Neutrophil (primary cell): ENCODE results near the gene QSOX2.

Experiments
- H3K27ac ChIP-seq: fragments of 200-600 bp; sonication (generic); 2 replicates; pipeline ENCODE4 v1.5.1; 2016; ENCODE audit warnings: mild to moderate bottlenecking, moderate library complexity
- H3K27me3 ChIP-seq: fragments of 200-600 bp; sonication (generic); 2 replicates; pipeline ENCODE4 v1.6.0; 2016; ENCODE audit warnings: mild to moderate bottlenecking
- H3K36me3 ChIP-seq: fragments of 200-600 bp; sonication (generic); 2 replicates; pipeline ENCODE4 v1.5.1; 2017
- H3K4me1 ChIP-seq, 2 experiments: fragments of 200-600 bp in 1 of 2; sonication (generic) in 1 of 2; 1 replicate in 1 of 2; 2 replicates in 1 of 2; pipeline versions ENCODE4 v1.5.1 to v1.6.1; 2013 to 2016; ENCODE audit warnings: low read depth in 1 of 2, low read length in 1 of 2, mild to moderate bottlenecking in 1 of 2, moderate library complexity in 1 of 2; ENCODE audit not compliant: control insufficient read depth in 1 of 2, insufficient read depth in 1 of 2
- H3K4me3 ChIP-seq, 2 experiments: fragments of 200-600 bp in 1 of 2; sonication (generic) in 1 of 2; 1 replicate in 1 of 2; 2 replicates in 1 of 2; pipeline ENCODE4 v1.5.1; 2013 to 2016; ENCODE audit warnings: low read depth in 1 of 2, low read length in 1 of 2, mild to moderate bottlenecking in 1 of 2, moderate library complexity in 1 of 2
- H3K9me3 ChIP-seq: fragments of 200-600 bp; sonication (generic); 2 replicates; pipeline ENCODE4 v1.5.1; 2016
- TF ChIP-seq, protein P1 (sequence below): fragments of 200-600 bp; sonication (generic); IDR thresholded peaks from 2 replicates; pipeline ENCODE4 v1.5.1; 2016; ENCODE audit warnings: antibody characterized with exemption

Gene QSOX2

DNA sequence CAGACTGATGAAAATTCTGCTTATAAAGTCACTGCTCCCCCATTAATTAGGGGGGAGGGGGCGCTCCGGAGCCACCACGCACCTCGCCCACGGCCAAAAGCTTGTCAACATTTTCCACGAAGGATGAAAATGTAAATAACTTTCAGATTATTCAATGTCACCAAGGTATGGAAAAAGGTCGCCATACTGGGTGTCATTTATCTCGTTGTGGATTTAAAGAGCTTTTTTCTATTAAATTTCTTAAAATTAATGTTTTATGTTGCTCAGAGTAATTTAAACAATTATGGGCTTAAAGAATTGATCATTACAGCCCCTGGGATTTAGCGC, 53.7 kb downstream of the QSOX2 start:
- no peak overlapping the region for H3K4me3 ChIP-seq
- TF ChIP-seq, protein P1, sequence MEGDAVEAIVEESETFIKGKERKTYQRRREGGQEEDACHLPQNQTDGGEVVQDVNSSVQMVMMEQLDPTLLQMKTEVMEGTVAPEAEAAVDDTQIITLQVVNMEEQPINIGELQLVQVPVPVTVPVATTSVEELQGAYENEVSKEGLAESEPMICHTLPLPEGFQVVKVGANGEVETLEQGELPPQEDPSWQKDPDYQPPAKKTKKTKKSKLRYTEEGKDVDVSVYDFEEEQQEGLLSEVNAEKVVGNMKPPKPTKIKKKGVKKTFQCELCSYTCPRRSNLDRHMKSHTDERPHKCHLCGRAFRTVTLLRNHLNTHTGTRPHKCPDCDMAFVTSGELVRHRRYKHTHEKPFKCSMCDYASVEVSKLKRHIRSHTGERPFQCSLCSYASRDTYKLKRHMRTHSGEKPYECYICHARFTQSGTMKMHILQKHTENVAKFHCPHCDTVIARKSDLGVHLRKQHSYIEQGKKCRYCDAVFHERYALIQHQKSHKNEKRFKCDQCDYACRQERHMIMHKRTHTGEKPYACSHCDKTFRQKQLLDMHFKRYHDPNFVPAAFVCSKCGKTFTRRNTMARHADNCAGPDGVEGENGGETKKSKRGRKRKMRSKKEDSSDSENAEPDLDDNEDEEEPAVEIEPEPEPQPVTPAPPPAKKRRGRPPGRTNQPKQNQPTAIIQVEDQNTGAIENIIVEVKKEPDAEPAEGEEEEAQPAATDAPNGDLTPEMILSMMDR, result no peak
- H3K27me3 ChIP-seq, result peaks cover 100% of the 10 kb centered on the region
- H3K27ac ChIP-seq, result no peak overlapping the region
- no peaks in the 10 kb centered on the region for H3K36me3 ChIP-seq
- H3K9me3 ChIP-seq, result no peaks in the 10 kb centered on the region
- H3K4me1 ChIP-seq, result no peaks in the 10 kb centered on the region

DNA sequence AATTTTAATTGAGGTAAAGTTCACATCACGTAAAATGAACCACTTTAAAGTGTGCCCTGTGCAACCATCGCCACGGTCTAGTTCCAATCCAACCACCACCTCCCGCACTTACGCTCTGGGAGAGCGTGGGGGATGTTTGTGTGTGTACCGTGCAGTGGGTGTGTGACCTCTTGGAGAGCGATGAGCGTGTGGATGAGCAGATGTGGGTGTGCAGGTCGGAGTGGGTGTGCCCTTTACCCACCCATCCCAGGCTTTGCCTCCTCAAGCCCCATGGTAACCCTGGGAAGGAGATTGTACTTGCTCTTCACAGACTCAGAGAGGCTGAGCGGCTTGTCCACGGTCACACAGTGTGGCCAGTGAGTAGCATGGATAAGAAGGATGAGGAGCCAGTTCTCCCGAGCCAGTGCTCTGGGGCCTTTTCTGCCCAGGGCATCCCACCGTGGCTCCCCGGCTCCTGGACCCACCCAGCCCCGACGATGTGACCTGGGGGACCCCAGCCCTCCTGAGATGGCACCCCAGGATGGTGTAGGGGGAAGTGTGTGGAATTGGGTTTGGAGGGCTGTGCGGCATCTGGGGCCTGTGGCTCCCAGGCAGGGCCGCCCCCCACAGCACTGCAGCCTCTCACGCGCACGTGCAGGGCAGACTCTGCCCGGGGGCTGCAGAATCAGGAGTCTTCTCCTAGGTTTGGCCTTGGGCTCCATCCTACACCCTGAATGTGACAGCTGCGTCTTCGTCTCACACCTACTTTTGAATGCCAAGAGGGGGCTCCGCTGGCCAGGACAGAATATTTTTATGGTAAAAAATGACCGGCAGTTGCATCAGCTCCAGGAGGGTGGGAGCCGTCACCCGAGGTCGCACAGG, 54.3 kb downstream of the QSOX2 start:
- Histone ChIP-seq H3K9me3 (no peaks in the 10 kb centered on the region), H3K36me3 (no peaks in the 10 kb centered on the region), H3K4me3 (no peak overlapping the region), H3K27ac (no peak overlapping the region), H3K27me3 (peaks cover 100% of the 10 kb centered on the region), H3K4me1 (no peaks in the 10 kb centered on the region)
- TF ChIP-seq, protein P1, result no peak

DNA sequence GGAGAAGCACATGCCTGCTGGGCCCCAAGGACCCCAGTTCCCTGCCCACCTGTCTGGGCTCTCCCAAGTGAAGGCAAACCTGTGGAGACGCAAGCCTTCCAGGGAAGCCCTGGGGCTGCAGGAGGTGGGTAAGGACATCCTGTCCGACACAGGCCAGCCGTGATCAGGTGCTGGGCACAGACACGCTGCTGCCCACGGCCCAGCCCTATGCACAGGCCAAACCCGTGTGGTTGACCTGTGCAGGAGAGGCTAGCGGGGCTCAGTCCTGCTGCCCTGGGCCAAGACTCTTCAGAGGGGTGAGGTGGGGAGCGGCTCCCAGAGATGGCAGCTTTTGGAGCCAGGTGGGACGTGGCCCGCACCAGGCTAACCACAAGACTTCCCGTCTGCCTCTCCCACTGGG, 55.0 kb downstream of the QSOX2 start:
- TF ChIP-seq, protein P1, result no peak
- Histone ChIP-seq H3K4me3 (no peak overlapping the region), H3K4me1 (no peaks in the 10 kb centered on the region), H3K27me3 (peaks cover 100% of the 10 kb centered on the region), H3K36me3 (no peaks in the 10 kb centered on the region), H3K27ac (no peak overlapping the region), H3K9me3 (no peaks in the 10 kb centered on the region)

DNA sequence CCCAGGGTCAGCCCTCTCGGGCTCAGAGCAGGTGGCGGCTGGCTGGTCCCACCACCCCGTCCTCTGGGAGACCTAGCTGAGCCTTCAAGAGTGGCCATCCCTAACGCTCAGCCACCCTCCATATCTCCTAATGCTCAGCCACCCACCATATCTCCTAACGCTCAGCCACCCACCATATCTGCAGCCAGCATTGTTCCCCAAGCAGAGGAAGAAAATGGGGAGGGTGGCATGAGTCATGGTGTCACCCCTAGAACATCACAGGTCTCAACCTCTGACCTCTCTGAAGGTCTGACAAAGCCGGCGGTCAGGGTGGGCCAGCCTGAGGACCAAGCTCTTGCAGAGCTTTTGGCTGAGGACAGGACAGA, 55.4 kb downstream of the QSOX2 start:
- Histone ChIP-seq H3K36me3 (no peaks in the 10 kb centered on the region), H3K4me1 (no peaks in the 10 kb centered on the region), H3K27ac (no peak overlapping the region), H3K27me3 (peaks cover 100% of the 10 kb centered on the region), H3K9me3 (no peaks in the 10 kb centered on the region), H3K4me3 (no peak overlapping the region)
- TF ChIP-seq, protein P1, result no peak

DNA sequence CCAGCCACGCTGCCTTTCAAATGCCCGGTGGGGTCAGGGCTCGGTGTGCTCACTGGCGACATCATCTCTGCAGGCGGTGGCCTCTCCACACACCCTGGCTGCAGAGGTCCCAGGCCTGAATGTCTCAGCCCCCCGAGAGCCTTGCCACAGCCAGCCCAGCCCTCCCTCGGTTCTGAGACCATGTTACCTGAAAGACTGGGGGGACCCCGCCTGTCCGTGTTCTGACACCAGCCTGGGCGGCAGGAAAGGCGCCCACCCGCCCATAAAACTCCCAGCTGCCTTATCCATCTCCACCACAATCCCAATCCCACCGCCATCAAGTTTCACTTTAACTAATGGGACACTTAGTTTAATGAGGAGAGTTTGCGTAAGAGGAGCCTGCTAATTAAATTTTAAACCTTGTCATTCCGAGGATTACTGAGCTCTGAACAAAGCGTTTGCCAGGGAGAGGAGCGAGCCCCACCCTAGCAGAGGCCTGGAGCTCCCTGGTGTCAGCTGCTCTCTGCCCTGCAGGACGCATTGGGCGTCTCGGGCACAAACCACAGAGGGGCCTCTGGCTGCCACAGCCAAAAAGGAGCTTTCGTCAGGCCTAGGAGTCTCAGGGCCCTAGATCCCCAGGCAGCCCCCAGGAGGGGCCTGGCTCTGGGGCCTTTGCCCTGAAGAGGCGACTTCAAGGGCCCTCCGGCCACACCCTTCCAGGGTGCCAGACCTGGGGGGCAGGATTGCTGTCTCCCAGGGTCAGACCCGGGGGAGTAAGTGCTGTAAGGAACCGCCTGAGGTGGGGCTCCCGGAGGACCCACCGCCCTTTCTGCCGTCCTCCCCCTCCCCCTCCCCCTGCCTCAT, 56.0 kb downstream of the QSOX2 start:
- H3K9me3 ChIP-seq, result no peaks in the 10 kb centered on the region
- TF ChIP-seq, protein P1, result no peak
- no peak overlapping the region for H3K27ac ChIP-seq
- H3K27me3 ChIP-seq, result peaks cover 100% of the 10 kb centered on the region
- H3K4me3 ChIP-seq, result no peak overlapping the region
- H3K4me1 ChIP-seq, result no peaks in the 10 kb centered on the region
- no peaks in the 10 kb centered on the region for H3K36me3 ChIP-seq
